GM12891 (cell line): ENCODE results near the gene ABCG5.

Experiments used
- POLR2A ChIP-seq: IDR thresholded peaks from 2 replicates; pipeline ENCODE4 v1.6.1; 2011; ENCODE audit warnings: low read depth, low read length, control low read depth
- TAF1 ChIP-seq: IDR thresholded peaks from 2 replicates; pipeline ENCODE4 v1.6.1; 2011; ENCODE audit warnings: low read depth, low read length, control low read depth

GRCh38 chr2:43874776-43875451 is 36.3 kb upstream of the ABCG5 start:
- TF ChIP-seq POLR2A (no peak), TAF1 (no peak)
